ENCODE results near the gene NFIX. TPM values are rescaled to one million over a fixed set of nuclear protein-coding genes. Genes with fewer than 3 reads are reported as not detected.

NFIX gene
- total RNA-seq, 1 experiment from 2014 or later: 69.7 TPM

GRCh38 chr19:13110099-13110610 lies 114.9 kb downstream of the NFIX start:
- ChIA-PET POLR2A (ENCODE audit: low non-redundant PET) (interaction anchor here (0.6 kb wide), 1 partner anchor 827 kb away, joined by 5 read pairs; no protein-coding TSS in a partner anchor), CTCF (no interaction called here)
- no TSS peak for BruUV-seq (replicated peaks)
- H3K27me3 ChIP-seq (replicated peaks; ENCODE audit: insufficient read depth, low read depth, low read length, poor library complexity): no peaks in the 10 kb centered on the region
- H3K4me3 ChIP-seq (ENCODE audit: low read depth, low read length, poor library complexity, severe bottlenecking): no peak overlapping the region
- peaks cover 2% of the 10 kb centered on the region for H3K4me1 ChIP-seq (ENCODE audit: insufficient read depth, low read length, poor library complexity, severe bottlenecking)
- peaks cover 34% of the 10 kb centered on the region for H3K36me3 ChIP-seq (ENCODE audit: insufficient read depth, low read length, poor library complexity, severe bottlenecking)
- H3K9me3 ChIP-seq (ENCODE audit: low read depth, low read length, poor library complexity, severe bottlenecking): no peaks in the 10 kb centered on the region
- no peak for TF ChIP-seq EZH2 (IDR thresholded peaks at IDR 0.05; ENCODE audit: borderline replicate concordance, low read depth, low read length, poor library complexity, severe bottlenecking)
- TF ChIP-seq, protein P1, sequence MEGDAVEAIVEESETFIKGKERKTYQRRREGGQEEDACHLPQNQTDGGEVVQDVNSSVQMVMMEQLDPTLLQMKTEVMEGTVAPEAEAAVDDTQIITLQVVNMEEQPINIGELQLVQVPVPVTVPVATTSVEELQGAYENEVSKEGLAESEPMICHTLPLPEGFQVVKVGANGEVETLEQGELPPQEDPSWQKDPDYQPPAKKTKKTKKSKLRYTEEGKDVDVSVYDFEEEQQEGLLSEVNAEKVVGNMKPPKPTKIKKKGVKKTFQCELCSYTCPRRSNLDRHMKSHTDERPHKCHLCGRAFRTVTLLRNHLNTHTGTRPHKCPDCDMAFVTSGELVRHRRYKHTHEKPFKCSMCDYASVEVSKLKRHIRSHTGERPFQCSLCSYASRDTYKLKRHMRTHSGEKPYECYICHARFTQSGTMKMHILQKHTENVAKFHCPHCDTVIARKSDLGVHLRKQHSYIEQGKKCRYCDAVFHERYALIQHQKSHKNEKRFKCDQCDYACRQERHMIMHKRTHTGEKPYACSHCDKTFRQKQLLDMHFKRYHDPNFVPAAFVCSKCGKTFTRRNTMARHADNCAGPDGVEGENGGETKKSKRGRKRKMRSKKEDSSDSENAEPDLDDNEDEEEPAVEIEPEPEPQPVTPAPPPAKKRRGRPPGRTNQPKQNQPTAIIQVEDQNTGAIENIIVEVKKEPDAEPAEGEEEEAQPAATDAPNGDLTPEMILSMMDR (conservative IDR thresholded peaks at IDR 0.05; ENCODE audit: low read depth, low read length): no peak
- no peak for DNase-seq (ENCODE audit: low spot score)
- intact Hi-C loops (cut with micrococcal nuclease; ENCODE audit: unreplicated experiment): no loop called here
- no peak overlapping the region for H3K27ac ChIP-seq (ENCODE audit: low read depth, low read length, poor library complexity, severe bottlenecking)

- H3K36me3 ChIP-seq (ENCODE audit: insufficient read depth, low read length, poor library complexity, severe bottlenecking): peaks cover 31% of the 10 kb centered on the region
Measured at GRCh38 chr19:13112555-13112954, 117.3 kb downstream of the NFIX start.

GRCh38 chr19:13115936-13116281 lies 120.6 kb downstream of the NFIX start:
- H3K4me1 ChIP-seq (ENCODE audit: insufficient read depth, low read length, poor library complexity, severe bottlenecking): peaks cover 28% of the 10 kb centered on the region
- H3K9me3 ChIP-seq (ENCODE audit: low read depth, low read length, poor library complexity, severe bottlenecking): no peaks in the 10 kb centered on the region
- intact Hi-C loops (cut with micrococcal nuclease; ENCODE audit: unreplicated experiment): no loop called here
- peak overlapping the region; percentile 82 for H3K4me3 ChIP-seq (ENCODE audit: low read depth, low read length, poor library complexity, severe bottlenecking)
- CTCF ChIA-PET: no interaction called here
- DNase-seq (ENCODE audit: low spot score): no peak
- H3K36me3 ChIP-seq (ENCODE audit: insufficient read depth, low read length, poor library complexity, severe bottlenecking): peaks cover 16% of the 10 kb centered on the region
- BruUV-seq (replicated peaks): TSS peak; percentile 76
- H3K27me3 ChIP-seq (replicated peaks; ENCODE audit: insufficient read depth, low read depth, low read length, poor library complexity): no peaks in the 10 kb centered on the region
- POLR2A ChIA-PET (ENCODE audit: low non-redundant PET): no interaction called here
- H3K27ac ChIP-seq (ENCODE audit: low read depth, low read length, poor library complexity, severe bottlenecking): peak overlapping the region; percentile 85
- no peak for TF ChIP-seq EZH2 (IDR thresholded peaks at IDR 0.05; ENCODE audit: borderline replicate concordance, low read depth, low read length, poor library complexity, severe bottlenecking)
- TF ChIP-seq, protein P1 (conservative IDR thresholded peaks at IDR 0.05; ENCODE audit: low read depth, low read length): no peak

More at GRCh38 chr19:13112555-13112954, 117.3 kb downstream of the NFIX start:
- Histone ChIP-seq H3K27ac (ENCODE audit: low read depth, low read length, poor library complexity, severe bottlenecking) (no peak overlapping the region), H3K4me3 (ENCODE audit: low read depth, low read length, poor library complexity, severe bottlenecking) (no peak overlapping the region), H3K9me3 (ENCODE audit: low read depth, low read length, poor library complexity, severe bottlenecking) (no peaks in the 10 kb centered on the region), H3K27me3 (replicated peaks; ENCODE audit: insufficient read depth, low read depth, low read length, poor library complexity) (no peaks in the 10 kb centered on the region), H3K4me1 (ENCODE audit: insufficient read depth, low read length, poor library complexity, severe bottlenecking) (peaks cover 9% of the 10 kb centered on the region)
- no TSS peak for BruUV-seq (replicated peaks)
- POLR2A ChIA-PET (ENCODE audit: low non-redundant PET): interaction anchor here (0.7 kb wide), 1 partner anchor 16 kb away, joined by 3 read pairs; no protein-coding TSS in a partner anchor
- TF ChIP-seq, protein P1 (conservative IDR thresholded peaks at IDR 0.05; ENCODE audit: low read depth, low read length): no peak
- TF ChIP-seq EZH2 (IDR thresholded peaks at IDR 0.05; ENCODE audit: borderline replicate concordance, low read depth, low read length, poor library complexity, severe bottlenecking): no peak
- intact Hi-C loops (cut with micrococcal nuclease; ENCODE audit: unreplicated experiment): no loop called here
- DNase-seq (ENCODE audit: low spot score): no peak
- CTCF ChIA-PET: no interaction called here

Data from A673 (cell line).